H1 (cell line): ENCODE results near the gene VPS13D.

Experiments used
- ATF3 ChIP-seq: IDR thresholded peaks from 2 replicates; pipeline ENCODE4 v1.6.1; 2011; ENCODE audit warnings: low read depth, mild to moderate bottlenecking, low read length; ENCODE audit not compliant: insufficient read depth
- BRCA1 ChIP-seq: IDR thresholded peaks from 2 replicates; pipeline ENCODE4 v1.6.1; 2012; ENCODE audit warnings: low read depth, low read length, improper control_type of control experiment
- CEBPB ChIP-seq: IDR thresholded peaks from 2 replicates; pipeline ENCODE4 v1.6.1; 2012; ENCODE audit warnings: low read depth, low read length
- CHD1 ChIP-seq: IDR thresholded peaks from 2 replicates; pipeline ENCODE4 v1.6.1; 2012; ENCODE audit warnings: low read depth, low read length, improper control_type of control experiment
- CREB1 ChIP-seq: IDR thresholded peaks from 2 replicates; pipeline ENCODE4 v1.6.1; 2012; ENCODE audit warnings: inconsistent platforms
- CTCF ChIP-seq, 3 experiments: IDR thresholded peaks; 1 replicate in 2 of 3; 2 replicates in 1 of 3; pipeline versions ENCODE4 v1.5.1 to v1.6.1; 2011; ENCODE audit warnings: low read length in 3 of 3, mild to moderate bottlenecking in 3 of 3, inconsistent platforms in 2 of 3, low read depth in 1 of 3, moderate library complexity in 1 of 3; ENCODE audit not compliant: insufficient read depth in 1 of 3; ENCODE audit errors: control extremely low read depth in 1 of 3
- EZH2 ChIP-seq: fragments of 200-600 bp; sonication (generic); IDR thresholded peaks from 2 replicates; pipeline ENCODE4 v1.7.1; 2012; ENCODE audit warnings: low read depth, mild to moderate bottlenecking, moderate library complexity, low read length, inconsistent platforms; ENCODE audit not compliant: severe bottlenecking
- POLR2AphosphoS5 ChIP-seq: IDR thresholded peaks from 2 replicates; pipeline ENCODE4 v1.6.1; 2011; ENCODE audit warnings: low read depth, low read length
- SIN3A ChIP-seq, 2 experiments: IDR thresholded peaks in 1 of 2; conservative IDR thresholded peaks in 1 of 2; 2 replicates each; pipeline ENCODE4 v1.6.1; 2011 to 2012; ENCODE audit warnings: low read length in 2 of 2, improper control_type of control experiment in 1 of 2, low read depth in 1 of 2, mild to moderate bottlenecking in 1 of 2
- TAF1 ChIP-seq: IDR thresholded peaks from 2 replicates; pipeline ENCODE4 v1.6.1; 2011; ENCODE audit warnings: mild to moderate bottlenecking, low read depth, low read length

- TF ChIP-seq TAF1, result no peak
- no peak for TF ChIP-seq CTCF (IDR thresholded peaks at IDR 0.05; ENCODE audit: control extremely low read depth in 1 of 3, insufficient read depth in 1 of 3, low read depth in 1 of 3, low read length in 3 of 3)
- TF ChIP-seq CREB1, result no peak
- TF ChIP-seq POLR2AphosphoS5, result no peak
- no peak for TF ChIP-seq ATF3
- no peak for TF ChIP-seq EZH2
- TF ChIP-seq SIN3A (conservative IDR thresholded peaks at IDR 0.05 in 1 of 2, IDR thresholded peaks at IDR 0.05 in 1 of 2; ENCODE audit: low read depth in 1 of 2, low read length in 2 of 2), result no peak
- no peak for TF ChIP-seq BRCA1
- TF ChIP-seq CEBPB, result no peak
- TF ChIP-seq CHD1, result no peak
These were observed 21.6 kb downstream of the VPS13D start for GRCh38 chr1:12251442-12251841.
